ENCODE results near the gene TAF5.

Gene TAF5

GRCh38 chr10:103431902-103432301 lies 64.1 kb downstream of the TAF5 start:
- no peak overlapping the region for H3K27ac ChIP-seq
- TF ChIP-seq CTCF (conservative IDR thresholded peaks at IDR 0.05) (no peak), ZFX (IDR thresholded peaks at IDR 0.05) (no peak)

GRCh38 chr10:103433858-103434257 lies 66.1 kb downstream of the TAF5 start:
- TF ChIP-seq ZFX (IDR thresholded peaks at IDR 0.05): no peak
- no peak for TF ChIP-seq CTCF (conservative IDR thresholded peaks at IDR 0.05)
- no peak overlapping the region for H3K27ac ChIP-seq

Measured in C4-2B (cell line).